Liver (tissue), 3 donors: ENCODE results near the gene HBE1.

Experiments
- GABPA ChIP-seq, 2 donors: IDR thresholded peaks in 1 of 2; conservative IDR thresholded peaks in 1 of 2; 2 replicates each; pipeline ENCODE4 v1.6.1; 2016; ENCODE audit warnings: antibody characterized with exemption in 2 of 2, mild to moderate bottlenecking in 1 of 2, moderate library complexity in 1 of 2
- JUND ChIP-seq, 2 donors: IDR thresholded peaks; 2 replicates each; pipeline ENCODE4 v1.6.1; 2016; ENCODE audit warnings: antibody characterized with exemption in 2 of 2
- RAD21 ChIP-seq, 2 donors: IDR thresholded peaks; 2 replicates each; pipeline ENCODE4 v1.6.1; 2016; ENCODE audit warnings: antibody characterized with exemption in 2 of 2, mild to moderate bottlenecking in 2 of 2
- SP1 ChIP-seq: IDR thresholded peaks from 2 replicates; pipeline ENCODE4 v1.6.1; 2018; ENCODE audit warnings: antibody characterized with exemption, mild to moderate bottlenecking
- TF ChIP-seq, protein P1 (sequence below): fragments of 150-350 bp; IDR thresholded peaks from 2 replicates; pipeline ENCODE4 v1.5.1; 2017; ENCODE audit warnings: improper control_type of control experiment, low read depth, low read length; ENCODE audit not compliant: missing input control
- TF ChIP-seq, protein P2 (sequence below): IDR thresholded peaks from 2 replicates; pipeline ENCODE4 v1.6.1; 2016; ENCODE audit warnings: antibody characterized with exemption, mild to moderate bottlenecking
- TF ChIP-seq, protein P3 (sequence below): IDR thresholded peaks from 2 replicates; pipeline ENCODE4 v1.6.1; 2016; ENCODE audit warnings: antibody characterized with exemption
- donor health status: healthy.
- donor health status: healthy.

DNA sequence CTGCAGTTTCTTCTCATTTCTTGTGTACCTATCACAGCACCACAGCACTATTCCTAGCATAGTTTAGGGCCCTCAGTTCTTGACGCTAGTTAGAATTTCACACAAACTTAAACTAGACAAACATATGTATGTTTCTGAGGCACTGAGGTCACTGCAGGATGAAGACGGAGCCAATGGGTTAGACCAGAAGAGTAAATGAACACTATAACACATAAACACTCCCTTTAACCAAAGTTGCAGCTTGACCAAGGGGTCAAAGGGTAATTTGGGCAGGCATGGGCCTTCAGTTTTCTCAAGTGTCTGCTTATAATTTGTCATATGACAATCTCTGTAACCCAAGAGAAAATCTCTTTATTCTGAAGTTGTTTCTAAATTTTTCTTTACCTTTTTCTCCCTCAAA is 12.9 kb upstream of the HBE1 start:
- TF ChIP-seq, protein P1, sequence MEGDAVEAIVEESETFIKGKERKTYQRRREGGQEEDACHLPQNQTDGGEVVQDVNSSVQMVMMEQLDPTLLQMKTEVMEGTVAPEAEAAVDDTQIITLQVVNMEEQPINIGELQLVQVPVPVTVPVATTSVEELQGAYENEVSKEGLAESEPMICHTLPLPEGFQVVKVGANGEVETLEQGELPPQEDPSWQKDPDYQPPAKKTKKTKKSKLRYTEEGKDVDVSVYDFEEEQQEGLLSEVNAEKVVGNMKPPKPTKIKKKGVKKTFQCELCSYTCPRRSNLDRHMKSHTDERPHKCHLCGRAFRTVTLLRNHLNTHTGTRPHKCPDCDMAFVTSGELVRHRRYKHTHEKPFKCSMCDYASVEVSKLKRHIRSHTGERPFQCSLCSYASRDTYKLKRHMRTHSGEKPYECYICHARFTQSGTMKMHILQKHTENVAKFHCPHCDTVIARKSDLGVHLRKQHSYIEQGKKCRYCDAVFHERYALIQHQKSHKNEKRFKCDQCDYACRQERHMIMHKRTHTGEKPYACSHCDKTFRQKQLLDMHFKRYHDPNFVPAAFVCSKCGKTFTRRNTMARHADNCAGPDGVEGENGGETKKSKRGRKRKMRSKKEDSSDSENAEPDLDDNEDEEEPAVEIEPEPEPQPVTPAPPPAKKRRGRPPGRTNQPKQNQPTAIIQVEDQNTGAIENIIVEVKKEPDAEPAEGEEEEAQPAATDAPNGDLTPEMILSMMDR: no peak
- TF ChIP-seq JUND (IDR thresholded peaks at IDR 0.05) (no peak), RAD21 (IDR thresholded peaks at IDR 0.05) (no peak), SP1 (no peak), GABPA (IDR thresholded peaks at IDR 0.05 in 1 of 2, conservative IDR thresholded peaks at IDR 0.05 in 1 of 2) (no peak)
- TF ChIP-seq, protein P2, sequence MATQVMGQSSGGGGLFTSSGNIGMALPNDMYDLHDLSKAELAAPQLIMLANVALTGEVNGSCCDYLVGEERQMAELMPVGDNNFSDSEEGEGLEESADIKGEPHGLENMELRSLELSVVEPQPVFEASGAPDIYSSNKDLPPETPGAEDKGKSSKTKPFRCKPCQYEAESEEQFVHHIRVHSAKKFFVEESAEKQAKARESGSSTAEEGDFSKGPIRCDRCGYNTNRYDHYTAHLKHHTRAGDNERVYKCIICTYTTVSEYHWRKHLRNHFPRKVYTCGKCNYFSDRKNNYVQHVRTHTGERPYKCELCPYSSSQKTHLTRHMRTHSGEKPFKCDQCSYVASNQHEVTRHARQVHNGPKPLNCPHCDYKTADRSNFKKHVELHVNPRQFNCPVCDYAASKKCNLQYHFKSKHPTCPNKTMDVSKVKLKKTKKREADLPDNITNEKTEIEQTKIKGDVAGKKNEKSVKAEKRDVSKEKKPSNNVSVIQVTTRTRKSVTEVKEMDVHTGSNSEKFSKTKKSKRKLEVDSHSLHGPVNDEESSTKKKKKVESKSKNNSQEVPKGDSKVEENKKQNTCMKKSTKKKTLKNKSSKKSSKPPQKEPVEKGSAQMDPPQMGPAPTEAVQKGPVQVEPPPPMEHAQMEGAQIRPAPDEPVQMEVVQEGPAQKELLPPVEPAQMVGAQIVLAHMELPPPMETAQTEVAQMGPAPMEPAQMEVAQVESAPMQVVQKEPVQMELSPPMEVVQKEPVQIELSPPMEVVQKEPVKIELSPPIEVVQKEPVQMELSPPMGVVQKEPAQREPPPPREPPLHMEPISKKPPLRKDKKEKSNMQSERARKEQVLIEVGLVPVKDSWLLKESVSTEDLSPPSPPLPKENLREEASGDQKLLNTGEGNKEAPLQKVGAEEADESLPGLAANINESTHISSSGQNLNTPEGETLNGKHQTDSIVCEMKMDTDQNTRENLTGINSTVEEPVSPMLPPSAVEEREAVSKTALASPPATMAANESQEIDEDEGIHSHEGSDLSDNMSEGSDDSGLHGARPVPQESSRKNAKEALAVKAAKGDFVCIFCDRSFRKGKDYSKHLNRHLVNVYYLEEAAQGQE: no peak
- TF ChIP-seq, protein P3, sequence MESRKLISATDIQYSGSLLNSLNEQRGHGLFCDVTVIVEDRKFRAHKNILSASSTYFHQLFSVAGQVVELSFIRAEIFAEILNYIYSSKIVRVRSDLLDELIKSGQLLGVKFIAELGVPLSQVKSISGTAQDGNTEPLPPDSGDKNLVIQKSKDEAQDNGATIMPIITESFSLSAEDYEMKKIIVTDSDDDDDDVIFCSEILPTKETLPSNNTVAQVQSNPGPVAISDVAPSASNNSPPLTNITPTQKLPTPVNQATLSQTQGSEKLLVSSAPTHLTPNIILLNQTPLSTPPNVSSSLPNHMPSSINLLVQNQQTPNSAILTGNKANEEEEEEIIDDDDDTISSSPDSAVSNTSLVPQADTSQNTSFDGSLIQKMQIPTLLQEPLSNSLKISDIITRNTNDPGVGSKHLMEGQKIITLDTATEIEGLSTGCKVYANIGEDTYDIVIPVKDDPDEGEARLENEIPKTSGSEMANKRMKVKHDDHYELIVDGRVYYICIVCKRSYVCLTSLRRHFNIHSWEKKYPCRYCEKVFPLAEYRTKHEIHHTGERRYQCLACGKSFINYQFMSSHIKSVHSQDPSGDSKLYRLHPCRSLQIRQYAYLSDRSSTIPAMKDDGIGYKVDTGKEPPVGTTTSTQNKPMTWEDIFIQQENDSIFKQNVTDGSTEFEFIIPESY: no peak
